H9 (cell line): ENCODE measurements around the gene ABLIM1. TPM values are rescaled to one million over a fixed set of nuclear protein-coding genes. Genes with fewer than 3 reads are reported as not detected.

ENCODE experiments used
- DNase-seq: peaks from one replicate; pipeline ENCODE4 v3.0.0-alpha.2; 2017
- H2AFZ ChIP-seq: one replicate; pipeline ENCODE4 v1.6.1; 2013; ENCODE audit warnings: mild to moderate bottlenecking, low read length, control low read depth, moderate library complexity
- H2AK5ac ChIP-seq: 2 replicates; pipeline ENCODE4 v1.6.1; 2013; ENCODE audit warnings: low read length, control low read depth, mixed read lengths; ENCODE audit not compliant: insufficient read length
- H2BK120ac ChIP-seq: one replicate; pipeline ENCODE4 v1.6.1; 2013; ENCODE audit warnings: low read depth, mild to moderate bottlenecking, low read length, control low read depth, inconsistent platforms; ENCODE audit not compliant: poor library complexity, severe bottlenecking
- H2BK12ac ChIP-seq: 2 replicates; pipeline ENCODE4 v1.6.1; 2013; ENCODE audit warnings: low read length, control low read depth, mixed read lengths, low read depth; ENCODE audit not compliant: insufficient read length
- H2BK15ac ChIP-seq: 2 replicates; pipeline ENCODE4 v1.6.1; 2013; ENCODE audit warnings: low read depth, low read length, control low read depth
- H2BK20ac ChIP-seq: one replicate; pipeline ENCODE4 v1.6.1; 2013; ENCODE audit warnings: low read depth, mild to moderate bottlenecking, low read length, control low read depth, inconsistent platforms; ENCODE audit not compliant: poor library complexity, severe bottlenecking
- H2BK5ac ChIP-seq: 2 replicates; pipeline ENCODE4 v1.6.1; 2013; ENCODE audit warnings: low read length, control low read depth, mixed read lengths; ENCODE audit not compliant: insufficient read length
- H3K14ac ChIP-seq: 2 replicates; pipeline ENCODE4 v1.6.1; 2013; ENCODE audit warnings: low read length, control low read depth; ENCODE audit not compliant: insufficient read depth
- H3K18ac ChIP-seq: 2 replicates; pipeline ENCODE4 v1.6.1; 2013; ENCODE audit warnings: low read depth, mild to moderate bottlenecking, mixed read lengths, low read length, control low read depth; ENCODE audit not compliant: insufficient read length
- H3K23ac ChIP-seq: 2 replicates; pipeline ENCODE4 v1.6.1; 2013; ENCODE audit warnings: low read length, control low read depth, mixed read lengths, low read depth; ENCODE audit not compliant: insufficient read length
- H3K23me2 ChIP-seq: 2 replicates; pipeline ENCODE4 v1.6.1; 2013; ENCODE audit warnings: low read depth, mild to moderate bottlenecking, mixed read lengths, low read length, control low read depth; ENCODE audit not compliant: insufficient read length, poor library complexity, severe bottlenecking
- H3K27ac ChIP-seq: 2 replicates; pipeline ENCODE4 v1.5.1; 2013; ENCODE audit warnings: low read length, control low read depth, mixed read lengths, low read depth; ENCODE audit not compliant: insufficient read length
- H3K27me3 ChIP-seq: 2 replicates; pipeline ENCODE4 v1.6.1; 2013; ENCODE audit warnings: low read length, control low read depth, inconsistent platforms; ENCODE audit not compliant: insufficient read depth
- H3K4ac ChIP-seq: 2 replicates; pipeline ENCODE4 v1.6.1; 2013; ENCODE audit warnings: low read depth, mild to moderate bottlenecking, control low read depth, inconsistent platforms, low read length, moderate library complexity
- H3K4me1 ChIP-seq: 2 replicates; pipeline ENCODE4 v1.6.1; 2013; ENCODE audit warnings: low read length, control low read depth, inconsistent platforms; ENCODE audit not compliant: insufficient read depth
- H3K4me2 ChIP-seq: 2 replicates; pipeline ENCODE4 v1.6.1; 2013; ENCODE audit warnings: low read length, control low read depth, mixed read lengths; ENCODE audit not compliant: insufficient read length, insufficient read depth
- H3K56ac ChIP-seq: 2 replicates; pipeline ENCODE4 v1.6.1; 2013; ENCODE audit warnings: low read depth, mild to moderate bottlenecking, mixed read lengths, low read length, control low read depth; ENCODE audit not compliant: insufficient read length
- H3K79me1 ChIP-seq: 2 replicates; pipeline ENCODE4 v1.6.1; 2013; ENCODE audit warnings: low read depth, mild to moderate bottlenecking, moderate library complexity, low read length, control low read depth, inconsistent platforms; ENCODE audit not compliant: insufficient read depth, poor library complexity, severe bottlenecking
- H3K79me2 ChIP-seq: 2 replicates; pipeline ENCODE4 v1.6.1; 2013; ENCODE audit warnings: low read length, control low read depth, inconsistent platforms; ENCODE audit not compliant: insufficient read depth
- H3K9ac ChIP-seq: 2 replicates; pipeline ENCODE4 v1.6.1; 2013; ENCODE audit warnings: low read length, control low read depth, mixed read lengths; ENCODE audit not compliant: insufficient read length; ENCODE audit errors: extremely low read depth
- H3K9me3 ChIP-seq: one replicate; pipeline ENCODE4 v1.6.1; 2013; ENCODE audit warnings: low read depth, low read length, inconsistent platforms; ENCODE audit not compliant: control insufficient read depth
- H3T11ph ChIP-seq: one replicate; pipeline ENCODE4 v1.6.1; 2013; ENCODE audit warnings: mild to moderate bottlenecking, low read length, control low read depth, inconsistent platforms
- H4K20me1 ChIP-seq: one replicate; pipeline ENCODE4 v1.6.1; 2013; ENCODE audit not compliant: control insufficient read depth, insufficient read length, insufficient read depth
- H4K5ac ChIP-seq: 2 replicates; pipeline ENCODE4 v1.6.1; 2013; ENCODE audit warnings: low read depth, mild to moderate bottlenecking, mixed read lengths, low read length, control low read depth; ENCODE audit not compliant: insufficient read length
- H4K8ac ChIP-seq: replicated peaks from 2 replicates; pipeline ENCODE4 v1.6.1; 2013; ENCODE audit warnings: low read length, control low read depth, mixed read lengths, low read depth; ENCODE audit not compliant: insufficient read length
- H4K91ac ChIP-seq: 2 replicates; pipeline ENCODE4 v1.6.1; 2013; ENCODE audit warnings: low read depth, mild to moderate bottlenecking, moderate library complexity, mixed read lengths, low read length, control low read depth; ENCODE audit not compliant: insufficient read length
- H3K27ac Mint-ChIP-seq, 3 experiments: 2 replicates in 2 of 3; 3 replicates in 1 of 3; pipeline ENCODE4 v1.8.0; 2020 to 2021; ENCODE audit warnings: mixed read lengths in 3 of 3, mild to moderate bottlenecking in 1 of 3, moderate library complexity in 1 of 3
- H3K27me3 Mint-ChIP-seq: 2 replicates; pipeline ENCODE4 v1.8.0; 2021; ENCODE audit warnings: low read depth, mild to moderate bottlenecking, moderate library complexity, mixed read lengths
- H3K36me3 Mint-ChIP-seq, 3 experiments: 2 replicates in 2 of 3; 3 replicates in 1 of 3; pipeline ENCODE4 v1.8.0; 2020 to 2021; ENCODE audit warnings: low read depth in 3 of 3, mixed read lengths in 3 of 3; ENCODE audit not compliant: insufficient read depth in 1 of 3
- H3K4me1 Mint-ChIP-seq, 2 experiments: 2 replicates each; pipeline ENCODE4 v1.8.0; 2020; ENCODE audit warnings: mixed read lengths in 2 of 2
- H3K4me3 Mint-ChIP-seq, 2 experiments: 2 replicates in 1 of 2; 3 replicates in 1 of 2; pipeline ENCODE4 v1.8.0; 2020 to 2021; ENCODE audit warnings: mild to moderate bottlenecking in 2 of 2, mixed read lengths in 2 of 2, moderate library complexity in 1 of 2
- H3K9me3 Mint-ChIP-seq, 2 experiments: 2 replicates in 1 of 2; 3 replicates in 1 of 2; pipeline ENCODE4 v1.8.0; 2020; ENCODE audit warnings: mild to moderate bottlenecking in 2 of 2, mixed read lengths in 2 of 2, moderate library complexity in 1 of 2
- WGBS: extraction: QIAGEN DNeasy Blood & Tissue Kit; methylation state at CpG from one replicate; pipeline ENCODE4 v1.1.7; 2013; ENCODE audit warnings: missing lambda C conversion rate, low lambda C conversion rate, mixed read lengths; ENCODE audit not compliant: insufficient read length; ENCODE audit errors: extremely low coverage; 5-methylcytosine and 5-hydroxymethylcytosine counted together
- total RNA-seq: library from RNA; stranded (reverse); gene quantifications from 2 replicates; pipeline ENCODE4 v1.2.1, GENCODE V29; 2021
- TF ChIP-seq, protein P1 (sequence below): fragments of 200-600 bp; sonication (generic); conservative IDR thresholded peaks from 3 replicates; pipeline ENCODE4 v1.8.0; 2021; ENCODE audit warnings: antibody characterized with exemption, mild to moderate bottlenecking

The ABLIM1 gene
- total RNA-seq, 1 experiment from 2014 or later = 32.1 TPM

DNA sequence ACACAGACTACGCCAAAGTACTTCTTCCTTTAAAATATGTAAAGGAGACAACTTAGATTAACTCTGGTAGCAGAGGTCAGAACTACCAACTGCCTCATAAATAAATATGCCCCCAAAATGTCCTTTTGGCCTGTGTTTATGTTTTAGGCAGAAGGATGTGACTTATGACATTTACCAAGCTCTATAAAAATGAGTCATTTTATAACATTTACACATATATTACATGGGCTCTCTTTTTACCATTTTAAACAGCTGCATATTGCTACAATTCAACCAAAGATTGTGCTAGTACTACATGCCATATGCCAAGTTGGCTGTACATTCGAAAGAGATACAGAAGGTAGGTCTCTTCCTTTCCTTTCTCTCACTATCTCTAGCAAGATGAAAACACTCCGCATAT lies 12.4 kb downstream of the ABLIM1 start:
- no peaks in the 10 kb centered on the region for H3K9me3 Mint-ChIP-seq
- Histone ChIP-seq H3K79me1 (no peaks in the 10 kb centered on the region), H2AK5ac (no peak overlapping the region), H4K20me1 (no peaks in the 10 kb centered on the region), H3K9me3 (no peaks in the 10 kb centered on the region), H3K79me2 (no peaks in the 10 kb centered on the region), H2BK120ac (no peak overlapping the region), H3K27me3 (no peaks in the 10 kb centered on the region), H2BK5ac (no peak overlapping the region), H3K14ac (no peak overlapping the region), H4K8ac (no peak overlapping the region), H2BK15ac (no peak overlapping the region), H4K91ac (no peak overlapping the region), H4K5ac (no peak overlapping the region), H3K4me1 (no peaks in the 10 kb centered on the region), H3K27ac (no peak overlapping the region), H3K4ac (no peak overlapping the region), H2BK12ac (no peak overlapping the region), H3K4me2 (no peak overlapping the region), H3K23ac (no peak overlapping the region), H3K18ac (no peak overlapping the region), H3K23me2 (no peaks in the 10 kb centered on the region), H3K56ac (no peak overlapping the region), H3K9ac (no peak overlapping the region), H2AFZ (no peak overlapping the region), H3T11ph (no peak overlapping the region), H2BK20ac (no peak overlapping the region)
- no peak for DNase-seq
- H3K27ac Mint-ChIP-seq = no peak overlapping the region
- TF ChIP-seq, protein P1, sequence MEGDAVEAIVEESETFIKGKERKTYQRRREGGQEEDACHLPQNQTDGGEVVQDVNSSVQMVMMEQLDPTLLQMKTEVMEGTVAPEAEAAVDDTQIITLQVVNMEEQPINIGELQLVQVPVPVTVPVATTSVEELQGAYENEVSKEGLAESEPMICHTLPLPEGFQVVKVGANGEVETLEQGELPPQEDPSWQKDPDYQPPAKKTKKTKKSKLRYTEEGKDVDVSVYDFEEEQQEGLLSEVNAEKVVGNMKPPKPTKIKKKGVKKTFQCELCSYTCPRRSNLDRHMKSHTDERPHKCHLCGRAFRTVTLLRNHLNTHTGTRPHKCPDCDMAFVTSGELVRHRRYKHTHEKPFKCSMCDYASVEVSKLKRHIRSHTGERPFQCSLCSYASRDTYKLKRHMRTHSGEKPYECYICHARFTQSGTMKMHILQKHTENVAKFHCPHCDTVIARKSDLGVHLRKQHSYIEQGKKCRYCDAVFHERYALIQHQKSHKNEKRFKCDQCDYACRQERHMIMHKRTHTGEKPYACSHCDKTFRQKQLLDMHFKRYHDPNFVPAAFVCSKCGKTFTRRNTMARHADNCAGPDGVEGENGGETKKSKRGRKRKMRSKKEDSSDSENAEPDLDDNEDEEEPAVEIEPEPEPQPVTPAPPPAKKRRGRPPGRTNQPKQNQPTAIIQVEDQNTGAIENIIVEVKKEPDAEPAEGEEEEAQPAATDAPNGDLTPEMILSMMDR = no peak
- no peaks in the 10 kb centered on the region for H3K36me3 Mint-ChIP-seq
- H3K4me1 Mint-ChIP-seq = no peaks in the 10 kb centered on the region
- H3K27me3 Mint-ChIP-seq = no peaks in the 10 kb centered on the region
- H3K4me3 Mint-ChIP-seq = no peak overlapping the region
- no CpG with 5 or more reads among the region's 3 CpGs for WGBS
